ENCODE data around the gene LMO1.

DNA sequence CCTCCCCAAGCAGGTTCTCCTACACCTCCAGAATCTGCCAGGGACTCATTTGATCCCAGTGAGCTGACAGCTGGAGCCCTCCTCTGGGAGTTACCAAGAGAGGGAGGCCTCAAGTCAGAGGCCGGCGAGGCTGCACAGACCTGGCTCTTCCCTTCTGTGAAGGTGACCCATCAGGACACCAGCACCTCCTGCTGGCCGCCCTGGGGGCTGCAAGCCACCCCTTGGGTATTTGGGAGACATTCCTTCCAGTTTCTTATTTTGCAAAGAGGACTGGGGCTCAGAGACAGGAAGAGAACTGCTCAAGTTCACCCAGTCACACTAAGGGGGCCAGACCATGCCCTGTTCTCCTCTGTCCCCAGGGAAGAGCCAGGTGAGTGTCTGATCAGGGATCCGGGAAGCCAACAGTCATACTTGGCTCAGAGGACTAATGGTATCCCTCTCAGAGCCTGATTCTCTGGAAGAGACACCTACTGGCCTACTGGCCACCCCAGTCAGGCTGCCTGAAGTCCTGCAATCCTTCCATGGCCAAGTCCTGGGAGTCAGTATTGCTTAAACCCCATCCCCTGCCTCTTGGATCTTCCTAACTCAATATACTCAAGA lies 54.4 kb downstream of the LMO1 start:
- TF ChIP-seq, protein P1, sequence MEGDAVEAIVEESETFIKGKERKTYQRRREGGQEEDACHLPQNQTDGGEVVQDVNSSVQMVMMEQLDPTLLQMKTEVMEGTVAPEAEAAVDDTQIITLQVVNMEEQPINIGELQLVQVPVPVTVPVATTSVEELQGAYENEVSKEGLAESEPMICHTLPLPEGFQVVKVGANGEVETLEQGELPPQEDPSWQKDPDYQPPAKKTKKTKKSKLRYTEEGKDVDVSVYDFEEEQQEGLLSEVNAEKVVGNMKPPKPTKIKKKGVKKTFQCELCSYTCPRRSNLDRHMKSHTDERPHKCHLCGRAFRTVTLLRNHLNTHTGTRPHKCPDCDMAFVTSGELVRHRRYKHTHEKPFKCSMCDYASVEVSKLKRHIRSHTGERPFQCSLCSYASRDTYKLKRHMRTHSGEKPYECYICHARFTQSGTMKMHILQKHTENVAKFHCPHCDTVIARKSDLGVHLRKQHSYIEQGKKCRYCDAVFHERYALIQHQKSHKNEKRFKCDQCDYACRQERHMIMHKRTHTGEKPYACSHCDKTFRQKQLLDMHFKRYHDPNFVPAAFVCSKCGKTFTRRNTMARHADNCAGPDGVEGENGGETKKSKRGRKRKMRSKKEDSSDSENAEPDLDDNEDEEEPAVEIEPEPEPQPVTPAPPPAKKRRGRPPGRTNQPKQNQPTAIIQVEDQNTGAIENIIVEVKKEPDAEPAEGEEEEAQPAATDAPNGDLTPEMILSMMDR (IDR thresholded peaks at IDR 0.05; ENCODE audit: poor library complexity): peak; percentile 16
- no peak for TF ChIP-seq EZH2 (IDR thresholded peaks at IDR 0.05; ENCODE audit: borderline replicate concordance)
